Sigmoid colon (tissue), 7 donors: ENCODE data around the gene KLHDC7B. TPM values are rescaled to one million over a fixed set of nuclear protein-coding genes. Genes with fewer than 3 reads are reported as not detected.

ENCODE experiments used
- DNase-seq: peaks from one replicate; pipeline ENCODE4 v3.0.0-alpha.2; 2019
- H3K27ac ChIP-seq, 4 donors: fragments of 200-600 bp; sonication (generic); one replicate each; pipeline ENCODE4 v1.5.1; 2016 to 2019; ENCODE audit warnings: mild to moderate bottlenecking in 1 of 4
- H3K27me3 ChIP-seq, 3 donors: fragments of 200-600 bp; sonication (generic); one replicate each; pipeline ENCODE4 v1.5.1; 2019; ENCODE audit warnings: mild to moderate bottlenecking in 1 of 3
- H3K36me3 ChIP-seq, 4 donors: fragments of 200-600 bp; sonication (generic); one replicate each; pipeline ENCODE4 v1.5.1; 2016 to 2019
- H3K4me1 ChIP-seq, 4 donors: fragments of 200-600 bp; sonication (generic); one replicate each; pipeline ENCODE4 v1.5.1; 2017 to 2019
- H3K4me3 ChIP-seq, 4 donors: fragments of 200-600 bp; sonication (generic); one replicate each; pipeline ENCODE4 v1.5.1; 2017 to 2019; ENCODE audit warnings: mild to moderate bottlenecking in 2 of 4, moderate library complexity in 1 of 4
- H3K9me3 ChIP-seq, 4 donors: fragments of 200-600 bp in 3 of 4; sonication (generic) in 3 of 4; one replicate each; pipeline versions ENCODE4 v1.5.1 to v1.6.1; 2013 to 2019
- CTCF ChIP-seq, 4 experiments: fragments of 450-650 bp in 3 of 4; fragments of 200-600 bp in 1 of 4; IDR thresholded peaks; one replicate each; pipeline ENCODE4 v1.5.1; 2016 to 2019; ENCODE audit warnings: antibody characterized with exemption in 4 of 4, mild to moderate bottlenecking in 3 of 4, moderate library complexity in 2 of 4
- EP300 ChIP-seq, 4 donors: sonication (generic); formaldehyde crosslinking; IDR thresholded peaks; one replicate each; pipeline ENCODE4 v1.6.1; 2017; ENCODE audit warnings: antibody characterized with exemption in 4 of 4
- POLR2A ChIP-seq, 2 donors: fragments of 450-650 bp; IDR thresholded peaks; one replicate each; pipeline ENCODE4 v1.6.1; 2016; ENCODE audit warnings: antibody characterized with exemption in 2 of 2, mild to moderate bottlenecking in 2 of 2, moderate library complexity in 2 of 2
- POLR2AphosphoS5 ChIP-seq, 4 donors: sonication (generic); formaldehyde crosslinking; IDR thresholded peaks; one replicate each; pipeline ENCODE4 v1.6.1; 2017; ENCODE audit warnings: antibody characterized with exemption in 4 of 4
- WGBS, 2 donors: extraction: QIAGEN DNeasy Blood & Tissue Kit; methylation state at CpG; one replicate each; pipeline ENCODE4 v1.1.7; 2013; 5-methylcytosine and 5-hydroxymethylcytosine counted together
- intact Hi-C: fragments of 100-400 bp; cut with DNase I; formaldehyde crosslinking; loops from one replicate; pipeline ENCODE4 v1.15.1; 2023
- polyA plus RNA-seq, 3 donors: library from polyadenylated mRNA; stranded (reverse); fragments of 200-250 nt; gene quantifications; one replicate each; pipeline ENCODE4 v1.2.3, GENCODE V29; 2013
- total RNA-seq, 4 donors: library from RNA; depleted of rRNA; stranded (reverse); fragments of >200 nt; gene quantifications; one replicate each; pipeline ENCODE4 v1.1.0, GENCODE V29; 2016
- donor health status: healthy with polysubstance abuse.
- donor health status: Bipolar disorder and iron deficiency.
- donor health status: healthy.

Gene KLHDC7B
- not detected for total RNA-seq
- polyA plus RNA-seq, result 1 to 10 TPM in 1 of 3 donors, not detected in 2; 2.0 TPM

- Histone ChIP-seq H3K9me3 (no peaks in the 10 kb centered on the region), H3K4me1 (peaks cover 0 to 30% (median 23%) of the 10 kb centered on the region in 4 donors), H3K4me3 (no peak within 1 kb of the TSS), H3K27ac (no peak within 1 kb of the TSS), H3K36me3 (no peaks in the 10 kb centered on the region), H3K27me3 (peaks cover 25 to 74% (median 67%) of the 10 kb centered on the region in 3 donors)
- WGBS, 2 donors, result 69 to 79% methylated on average over 10 of the region's 10 CpGs
- TF ChIP-seq EP300 (IDR thresholded peaks at IDR 0.05) (no peak), POLR2A (IDR thresholded peaks at IDR 0.05) (no peak), CTCF (IDR thresholded peaks at IDR 0.05) (no peak), POLR2AphosphoS5 (IDR thresholded peaks at IDR 0.05) (no peak)
- no peak for DNase-seq
- intact Hi-C loops, result no loop called here
Measured at GRCh38 chr22:50545522-50546325, at the start of gene KLHDC7B. Gene KLHDC7B (plus strand): TSS chr22:50545899. CDS start chr22:50546244, 345 bp downstream.

GRCh38 chr22:50497093-50497492, 48.6 kb upstream of the KLHDC7B start:
- WGBS, 2 donors, result 15 to 64% methylated on average over 6 of the region's 6 CpGs
- Histone ChIP-seq H3K27ac (no peak overlapping the region), H3K4me3 (no peak overlapping the region), H3K36me3 (no peaks in the 10 kb centered on the region), H3K4me1 (peaks cover 0 to 8% (median 0%) of the 10 kb centered on the region in 4 donors), H3K9me3 (no peaks in the 10 kb centered on the region), H3K27me3 (no peaks in the 10 kb centered on the region)
- intact Hi-C loops, result no loop called here
- TF ChIP-seq POLR2A (IDR thresholded peaks at IDR 0.05) (no peak), CTCF (IDR thresholded peaks at IDR 0.05) (no peak), EP300 (IDR thresholded peaks at IDR 0.05) (no peak), POLR2AphosphoS5 (IDR thresholded peaks at IDR 0.05) (no peak)
- no peak for DNase-seq

DNA sequence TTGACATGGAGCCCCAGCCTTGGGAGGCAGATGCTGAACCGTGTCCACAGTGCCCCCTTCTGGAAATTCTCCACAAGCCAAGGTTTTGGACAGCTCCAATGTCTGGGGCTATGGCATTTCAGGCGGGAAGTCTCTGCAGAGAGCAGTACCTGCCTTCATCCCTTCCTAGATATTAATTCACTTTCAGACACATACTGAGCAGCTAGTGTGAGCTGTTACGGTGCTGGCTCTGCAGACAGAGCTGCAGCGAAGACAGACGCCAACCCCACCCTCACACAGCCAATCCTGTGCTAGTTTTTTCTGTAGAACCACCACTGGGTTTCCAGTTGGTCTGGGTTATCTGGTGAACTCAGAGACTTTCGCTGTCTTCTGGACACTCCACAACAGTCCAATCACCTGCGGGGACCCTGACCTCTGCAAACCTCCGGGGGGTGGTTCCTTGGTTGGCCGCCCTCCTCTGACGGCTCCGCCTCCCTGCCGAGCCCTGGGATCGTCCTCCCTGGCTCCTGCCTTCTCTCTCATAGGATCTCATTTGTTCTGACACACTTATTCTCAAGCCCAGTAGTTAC, 47.3 kb upstream of the KLHDC7B start:
- no peaks in the 10 kb centered on the region for H3K27me3 ChIP-seq
- H3K4me3 ChIP-seq, result no peak overlapping the region
- H3K4me1 ChIP-seq, result peaks cover 0 to 8% (median 0%) of the 10 kb centered on the region in 4 donors
- H3K36me3 ChIP-seq, result peaks cover 7 to 11% (median 9%) of the 10 kb centered on the region in 4 donors
- no peak for DNase-seq
- TF ChIP-seq POLR2A (IDR thresholded peaks at IDR 0.05), result no peak
- no peak for TF ChIP-seq EP300 (IDR thresholded peaks at IDR 0.05)
- no peak for TF ChIP-seq POLR2AphosphoS5 (IDR thresholded peaks at IDR 0.05)
- TF ChIP-seq CTCF (IDR thresholded peaks at IDR 0.05), result peak in 3 of 4 experiments; percentile 17 to 28 (median 24)
- 8 to 18% methylated on average over 13 of the region's 13 CpGs for WGBS, 2 donors
- H3K27ac ChIP-seq, result no peak overlapping the region
- no peaks in the 10 kb centered on the region for H3K9me3 ChIP-seq
- intact Hi-C loops, result no loop called here

DNA sequence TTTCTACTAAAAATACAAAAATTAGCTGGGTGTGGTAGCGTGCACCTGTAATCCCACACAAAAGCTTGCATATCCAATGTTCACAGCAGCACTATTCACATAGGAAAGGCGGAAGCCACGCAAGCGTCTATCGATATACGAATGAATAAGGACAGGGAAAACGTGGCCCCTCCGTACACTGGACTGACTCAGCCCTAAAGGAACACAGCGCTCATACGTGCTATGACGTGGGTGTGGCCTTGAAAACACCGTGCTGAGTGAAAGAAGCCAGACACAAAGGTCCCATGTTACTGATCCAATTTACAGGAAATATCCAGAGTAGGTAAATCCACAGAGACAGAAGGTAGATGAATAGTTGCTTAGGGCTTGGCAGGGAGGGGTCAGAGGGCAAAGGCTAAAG, 45.2 kb upstream of the KLHDC7B start:
- Histone ChIP-seq H3K27ac (no peak overlapping the region), H3K27me3 (no peaks in the 10 kb centered on the region), H3K36me3 (peaks cover 15 to 28% (median 24%) of the 10 kb centered on the region in 4 donors), H3K9me3 (no peaks in the 10 kb centered on the region), H3K4me1 (peaks cover 0 to 10% (median 0%) of the 10 kb centered on the region in 4 donors), H3K4me3 (no peak overlapping the region)
- intact Hi-C loops, result no loop called here
- 84 to 89% methylated on average over 12 of the region's 12 CpGs for WGBS, 2 donors
- no peak for DNase-seq
- TF ChIP-seq POLR2AphosphoS5 (IDR thresholded peaks at IDR 0.05), result no peak
- TF ChIP-seq POLR2A (IDR thresholded peaks at IDR 0.05), result no peak
- no peak for TF ChIP-seq EP300 (IDR thresholded peaks at IDR 0.05)
- TF ChIP-seq CTCF (IDR thresholded peaks at IDR 0.05), result no peak
